IPS-18c (cell line): ENCODE results near the gene RAB17.
"Not testable (repeated sequence)": the region's sequence is repeated elsewhere in the genome, so short reads cannot be mapped to it uniquely, and the experiment has no call there.

Experiments used
- H3K4me3 ChIP-seq: 2 replicates; pipeline ENCODE4 v1.7.0; 2013; ENCODE audit warnings: low read depth, mild to moderate bottlenecking, low read length, moderate library complexity; ENCODE audit not compliant: insufficient read depth
- H3K9me3 ChIP-seq: one replicate; pipeline ENCODE4 v1.6.1; 2013; ENCODE audit warnings: mild to moderate bottlenecking, low read length, moderate library complexity; ENCODE audit not compliant: control insufficient read depth, insufficient read depth

RAB17 gene

DNA sequence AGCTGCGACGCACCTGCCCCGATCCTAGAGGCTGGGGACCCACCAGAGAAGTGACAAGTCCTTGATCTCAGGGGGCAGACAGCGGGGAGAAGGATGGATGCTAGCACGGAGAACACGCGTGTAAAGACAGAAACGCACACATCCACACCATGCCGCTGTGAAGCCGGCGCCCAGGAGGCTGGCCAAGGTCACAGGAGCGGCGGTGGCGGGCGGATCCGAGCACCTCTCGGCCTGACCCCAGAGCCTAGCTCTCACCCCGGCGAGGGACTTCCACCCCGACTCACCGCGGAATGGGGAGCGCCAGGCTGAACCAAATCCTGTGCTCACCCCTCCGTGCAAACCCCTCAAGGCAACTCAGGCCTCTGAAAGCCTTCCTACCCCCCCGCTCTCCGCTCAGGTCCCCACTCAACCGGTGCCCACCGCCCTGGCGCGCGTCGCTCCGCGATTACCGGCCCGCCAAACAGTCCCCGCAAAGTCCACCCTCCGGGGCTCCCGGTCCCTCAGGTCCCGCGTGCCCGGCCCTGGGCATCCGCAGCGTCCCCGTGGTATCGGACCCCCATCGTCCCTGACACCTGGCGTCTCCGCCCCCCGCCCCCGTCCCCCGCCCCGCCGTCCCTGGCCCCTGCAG, 36.4 kb upstream of the RAB17 start:
- Histone ChIP-seq H3K4me3 (peak overlapping the region; percentile 57), H3K9me3 (peaks cover 2% of the 10 kb centered on the region)

GRCh38 chr2:237625777-237626176, 35.2 kb upstream of the RAB17 start:
- H3K4me3 ChIP-seq, result no peak overlapping the region
- H3K9me3 ChIP-seq, result peaks cover 2% of the 10 kb centered on the region

- Histone ChIP-seq H3K9me3 (peaks cover 2% of the 10 kb centered on the region), H3K4me3 (no peak overlapping the region)
These were observed 34.7 kb upstream of the RAB17 start for GRCh38 chr2:237625216-237625705.

GRCh38 chr2:237624565-237624964, 34.0 kb upstream of the RAB17 start:
- peaks cover 2% of the 10 kb centered on the region for H3K9me3 ChIP-seq
- H3K4me3 ChIP-seq, result no peak overlapping the region

- Histone ChIP-seq H3K4me3 (no peak overlapping the region), H3K9me3 (peaks cover 2% of the 10 kb centered on the region)
These were observed 33.2 kb upstream of the RAB17 start for GRCh38 chr2:237623428-237624403.

DNA sequence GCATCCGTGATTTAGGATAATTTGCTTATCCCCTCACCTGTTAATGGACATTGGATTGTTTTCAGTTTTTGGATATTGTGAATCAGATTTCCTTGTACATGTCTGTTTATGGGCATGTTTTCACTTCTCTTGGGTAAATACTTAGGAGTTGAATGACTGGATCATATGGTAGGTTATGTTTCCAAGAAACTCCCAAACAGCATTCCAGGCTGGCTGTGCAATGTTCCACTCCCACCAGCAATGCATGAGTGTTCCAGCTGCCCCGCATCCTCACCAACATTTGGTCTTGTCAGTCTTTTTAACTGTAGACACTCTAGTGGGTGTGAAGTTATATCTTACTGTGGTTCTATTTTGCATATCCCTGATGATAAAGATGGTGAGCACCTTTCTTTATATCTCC, 27.9 kb upstream of the RAB17 start:
- no peaks in the 10 kb centered on the region for H3K9me3 ChIP-seq
- H3K4me3 ChIP-seq, result no peak overlapping the region

DNA sequence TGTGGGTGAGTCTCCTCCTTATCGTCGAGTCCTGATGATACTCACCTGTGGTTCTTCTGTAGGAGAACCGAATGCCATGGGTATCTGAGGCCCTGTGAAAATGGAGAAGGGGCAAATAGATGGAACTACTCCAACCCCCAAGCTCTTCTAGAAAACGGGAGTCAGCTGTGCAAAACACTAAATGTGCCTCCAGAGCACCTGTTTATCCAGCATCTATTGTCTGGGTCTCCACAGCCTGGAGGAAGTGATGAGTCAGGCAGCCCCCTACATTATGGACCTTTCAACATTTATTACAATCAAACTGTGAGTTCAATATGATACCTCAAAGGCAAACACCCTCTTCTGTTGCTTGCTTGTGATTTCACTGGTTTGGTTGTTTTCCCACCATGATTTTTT, 27.1 kb upstream of the RAB17 start:
- Histone ChIP-seq H3K4me3 (no peak overlapping the region), H3K9me3 (no peaks in the 10 kb centered on the region)

DNA sequence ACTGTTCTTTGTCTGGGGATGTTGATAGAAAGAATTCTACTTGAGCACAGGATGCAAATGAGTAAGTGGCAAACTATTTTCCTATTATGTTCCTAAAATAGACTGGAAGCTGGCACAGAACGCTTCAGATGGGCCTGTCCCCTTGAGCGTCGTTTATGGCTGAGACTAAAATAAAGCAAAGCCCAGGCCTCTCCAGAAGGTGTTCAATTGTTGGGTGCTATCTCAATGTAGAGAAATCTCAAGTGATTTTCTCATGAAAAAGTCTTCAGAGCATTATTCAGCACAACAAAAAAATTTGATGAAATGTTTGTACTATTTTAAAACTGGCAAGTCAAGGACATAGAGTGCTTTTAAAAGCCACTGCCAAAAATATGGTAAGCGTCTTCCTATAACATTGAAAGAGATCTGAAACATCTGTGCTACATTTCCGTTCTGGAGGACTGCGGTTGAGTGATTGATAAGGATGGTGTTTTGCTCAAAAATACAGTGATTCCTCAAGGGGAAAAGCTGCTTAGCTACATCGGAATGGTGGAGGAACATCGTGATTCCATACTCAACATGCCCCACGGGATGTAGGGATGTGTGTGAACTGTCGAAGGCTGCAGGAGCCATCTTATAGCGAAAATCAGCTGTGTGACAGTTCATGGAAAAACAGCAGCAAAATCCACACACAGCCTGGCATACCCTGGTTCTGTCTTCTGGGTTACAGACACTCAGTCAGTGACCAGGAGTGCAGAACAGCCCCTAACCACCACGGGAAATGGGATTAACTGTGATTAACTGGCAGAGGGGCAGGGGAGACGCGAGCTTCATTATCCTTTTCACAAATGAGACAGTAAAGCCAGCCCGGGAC, 26.4 kb upstream of the RAB17 start:
- Histone ChIP-seq H3K4me3 (no peak overlapping the region), H3K9me3 (no peaks in the 10 kb centered on the region)

- Histone ChIP-seq H3K9me3 (no peaks in the 10 kb centered on the region), H3K4me3 (no peak overlapping the region)
These were observed 25.8 kb upstream of the RAB17 start for GRCh38 chr2:237616373-237616733.

- H3K4me3 ChIP-seq, result no peak overlapping the region
- no peaks in the 10 kb centered on the region for H3K9me3 ChIP-seq
These were observed 25.2 kb upstream of the RAB17 start for GRCh38 chr2:237615631-237616249.

GRCh38 chr2:237614151-237614720, 23.7 kb upstream of the RAB17 start:
- Histone ChIP-seq H3K4me3 (no peak overlapping the region), H3K9me3 (no peaks in the 10 kb centered on the region)

DNA sequence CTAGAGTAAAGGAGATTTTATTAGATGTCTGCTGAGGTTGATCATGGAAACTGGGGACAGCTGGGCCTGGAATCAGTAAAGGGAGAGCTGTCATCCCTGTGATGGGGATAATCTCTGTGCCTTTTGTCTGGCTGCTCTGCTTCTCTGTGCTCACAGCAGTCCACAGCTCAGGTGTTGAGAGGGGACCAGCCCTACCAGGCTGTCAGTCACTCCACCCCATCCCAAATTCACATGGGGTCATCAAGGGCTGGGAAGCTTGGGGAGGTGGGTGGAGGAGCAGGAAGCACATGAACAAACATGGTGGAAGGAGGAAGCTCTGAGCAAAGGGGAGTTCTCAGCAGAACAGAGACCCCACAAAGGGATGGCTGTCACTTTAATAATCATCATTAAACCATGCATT, 23.1 kb upstream of the RAB17 start:
- H3K9me3 ChIP-seq, result no peaks in the 10 kb centered on the region
- no peak overlapping the region for H3K4me3 ChIP-seq

- H3K4me3 ChIP-seq, result no peak overlapping the region
- H3K9me3 ChIP-seq, result peaks cover under 1% of the 10 kb centered on the region
These were observed 22.2 kb upstream of the RAB17 start for GRCh38 chr2:237612527-237613357.

DNA sequence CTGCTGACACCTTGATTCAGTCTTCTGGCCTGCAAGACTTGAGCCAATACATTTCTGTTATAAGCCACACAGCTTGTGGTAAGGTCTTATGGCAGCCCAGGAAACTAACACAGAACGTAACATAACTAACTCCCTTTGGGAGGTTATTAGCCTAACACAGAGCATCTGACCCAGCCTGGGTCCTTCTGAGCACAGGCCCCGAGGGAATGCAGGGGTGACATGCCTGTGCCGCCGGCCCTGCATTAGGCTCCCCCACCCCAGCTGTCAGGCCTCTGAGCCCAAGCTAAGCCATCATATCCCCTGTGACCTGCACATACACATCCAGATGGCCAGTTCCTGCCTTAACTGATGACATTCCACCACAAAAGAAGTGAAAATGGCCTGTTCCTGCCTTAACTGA, 16.0 kb upstream of the RAB17 start:
- H3K4me3 ChIP-seq, H3K9me3 ChIP-seq: not testable (repeated sequence)

DNA sequence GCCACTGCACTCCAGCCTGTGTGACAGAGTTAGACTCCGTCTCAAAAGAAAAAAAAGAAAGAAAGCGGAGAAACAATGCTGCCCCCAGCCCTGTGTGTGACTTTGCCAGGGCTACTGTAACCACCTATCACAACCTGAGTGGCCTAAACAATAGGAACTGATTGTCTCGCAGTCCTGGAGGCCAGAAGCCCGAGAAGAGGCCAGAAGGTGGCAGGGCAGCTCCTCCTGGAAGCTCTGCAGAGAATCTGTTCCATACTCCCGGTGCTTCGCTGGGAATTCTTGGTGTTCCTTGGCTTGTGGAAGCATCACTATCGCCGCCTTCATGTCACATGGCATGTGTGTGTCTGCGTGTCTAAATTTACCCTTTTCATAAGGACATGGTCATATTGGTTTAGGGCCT, 14.4 kb upstream of the RAB17 start:
- Histone ChIP-seq H3K9me3 (peaks cover 6% of the 10 kb centered on the region), H3K4me3 (no peak overlapping the region)

- no peak overlapping the region for H3K4me3 ChIP-seq
- peaks cover 6% of the 10 kb centered on the region for H3K9me3 ChIP-seq
These were observed 13.9 kb upstream of the RAB17 start for GRCh38 chr2:237604391-237604790.
